ENCODE measurements around the gene ASB1. TPM values are rescaled to one million over a fixed set of nuclear protein-coding genes. Genes with fewer than 3 reads are reported as not detected.

Gene ASB1
- total RNA-seq, 1 donor, result 27.9 TPM

DNA sequence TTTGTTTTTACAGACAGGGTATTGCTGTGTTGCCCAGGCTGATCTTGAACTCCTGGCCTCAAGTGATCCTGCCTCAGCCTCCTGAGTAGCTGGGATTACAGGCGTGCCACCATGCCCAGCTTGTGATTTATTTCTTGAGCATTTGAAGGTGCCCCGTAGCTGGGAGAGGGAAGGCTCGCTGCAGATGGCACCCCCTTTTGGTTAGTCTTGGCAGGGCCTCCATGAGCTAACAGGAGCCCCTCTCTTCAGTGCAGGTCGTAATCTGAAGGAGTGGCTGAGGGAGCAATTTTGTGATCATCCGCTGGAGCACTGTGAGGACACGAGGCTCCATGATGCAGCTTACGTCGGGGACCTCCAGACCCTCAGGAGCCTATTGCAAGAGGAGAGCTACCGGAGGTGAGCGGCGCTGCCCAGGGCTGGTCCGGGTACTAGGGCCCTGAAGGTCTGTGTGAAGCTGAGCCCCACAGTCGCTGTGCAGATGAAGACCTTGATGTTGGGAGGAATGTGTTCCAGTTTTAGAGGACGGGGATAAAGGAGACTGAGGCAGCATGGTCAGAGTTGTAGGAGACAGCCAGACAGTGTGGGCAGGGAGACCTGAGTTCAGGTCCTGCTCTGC is 6.7 kb downstream of the ASB1 start:
- Histone ChIP-seq H3K27me3 (ENCODE audit: insufficient read depth, low read length) (no peaks in the 10 kb centered on the region), H3K9me3 (ENCODE audit: low read depth, low read length) (peaks cover 5% of the 10 kb centered on the region), H3K36me3 (ENCODE audit: insufficient read depth, low read length) (peaks cover 74% of the 10 kb centered on the region), H4K20me1 (ENCODE audit: insufficient read depth, low read length) (no peaks in the 10 kb centered on the region), H3K4me3 (ENCODE audit: insufficient read depth, low read length) (no peak overlapping the region), H3K27ac (ENCODE audit: low read depth, low read length) (peak overlapping the region; percentile 99), H2AFZ (ENCODE audit: low read length) (no peak overlapping the region), H3K4me1 (ENCODE audit: insufficient read depth, low read length) (peaks cover 77% of the 10 kb centered on the region), H3K4me2 (ENCODE audit: insufficient read depth, low read length) (peak overlapping the region; percentile 56), H3K79me2 (ENCODE audit: insufficient read depth, low read length) (peaks cover 89% of the 10 kb centered on the region)
- no peak for DNase-seq (ENCODE audit: insufficient read length, low spot score, missing footprints)
- TF ChIP-seq, protein P1, sequence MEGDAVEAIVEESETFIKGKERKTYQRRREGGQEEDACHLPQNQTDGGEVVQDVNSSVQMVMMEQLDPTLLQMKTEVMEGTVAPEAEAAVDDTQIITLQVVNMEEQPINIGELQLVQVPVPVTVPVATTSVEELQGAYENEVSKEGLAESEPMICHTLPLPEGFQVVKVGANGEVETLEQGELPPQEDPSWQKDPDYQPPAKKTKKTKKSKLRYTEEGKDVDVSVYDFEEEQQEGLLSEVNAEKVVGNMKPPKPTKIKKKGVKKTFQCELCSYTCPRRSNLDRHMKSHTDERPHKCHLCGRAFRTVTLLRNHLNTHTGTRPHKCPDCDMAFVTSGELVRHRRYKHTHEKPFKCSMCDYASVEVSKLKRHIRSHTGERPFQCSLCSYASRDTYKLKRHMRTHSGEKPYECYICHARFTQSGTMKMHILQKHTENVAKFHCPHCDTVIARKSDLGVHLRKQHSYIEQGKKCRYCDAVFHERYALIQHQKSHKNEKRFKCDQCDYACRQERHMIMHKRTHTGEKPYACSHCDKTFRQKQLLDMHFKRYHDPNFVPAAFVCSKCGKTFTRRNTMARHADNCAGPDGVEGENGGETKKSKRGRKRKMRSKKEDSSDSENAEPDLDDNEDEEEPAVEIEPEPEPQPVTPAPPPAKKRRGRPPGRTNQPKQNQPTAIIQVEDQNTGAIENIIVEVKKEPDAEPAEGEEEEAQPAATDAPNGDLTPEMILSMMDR (IDR thresholded peaks at IDR 0.05; ENCODE audit: extremely low read depth, low read depth, low read length), result peak; percentile 7

DNA sequence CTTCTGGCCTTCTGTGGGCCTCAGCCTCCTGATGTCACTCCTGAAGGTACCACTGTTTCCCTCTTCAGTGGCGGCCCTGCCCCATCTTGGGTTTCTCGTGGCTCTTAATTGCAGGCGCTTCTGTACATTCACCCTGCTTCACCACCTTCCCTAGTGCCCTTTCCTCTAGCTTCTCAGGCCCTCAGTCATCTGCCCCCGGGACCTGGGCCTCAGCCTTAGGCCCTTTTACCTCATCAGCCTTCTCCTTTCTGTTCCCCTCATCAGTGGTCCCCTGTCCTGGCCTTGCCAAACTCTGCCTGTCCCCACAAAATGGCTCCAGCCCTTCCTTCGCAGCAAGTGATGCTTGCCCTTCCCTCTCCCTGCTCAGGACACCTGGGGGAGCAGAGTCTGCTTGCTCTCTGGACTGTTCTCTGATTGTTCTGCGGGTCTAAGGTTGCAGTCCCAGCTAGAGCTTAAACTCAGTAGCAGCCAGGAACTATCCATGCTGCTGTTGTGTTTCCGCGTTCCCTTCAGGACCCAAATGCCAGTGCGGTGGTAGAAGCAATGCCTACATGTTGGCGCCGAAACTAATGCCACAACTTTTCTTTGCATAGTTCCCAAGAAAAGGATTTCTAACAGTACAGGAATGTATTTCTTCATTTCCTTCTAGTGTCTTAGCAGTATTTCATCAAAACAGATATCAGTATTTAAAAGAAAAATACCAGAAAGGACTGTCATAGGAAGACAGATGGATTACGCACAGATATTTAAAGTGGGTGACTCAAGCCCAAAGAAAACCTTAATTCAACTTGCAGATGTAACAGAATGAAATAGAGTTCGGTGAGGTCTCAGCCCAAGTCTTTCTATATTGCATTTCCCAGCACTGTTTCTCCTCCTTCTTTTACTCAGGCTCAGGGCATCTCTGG is 7.5 kb downstream of the ASB1 start:
- H3K4me3 ChIP-seq (ENCODE audit: insufficient read depth, low read length), result peak overlapping the region; percentile 49
- no peak overlapping the region for H2AFZ ChIP-seq (ENCODE audit: low read length)
- H3K79me2 ChIP-seq (ENCODE audit: insufficient read depth, low read length), result peaks cover 88% of the 10 kb centered on the region
- H3K27me3 ChIP-seq (ENCODE audit: insufficient read depth, low read length), result no peaks in the 10 kb centered on the region
- TF ChIP-seq, protein P1 (IDR thresholded peaks at IDR 0.05; ENCODE audit: extremely low read depth, low read depth, low read length), result no peak
- peaks cover 5% of the 10 kb centered on the region for H3K9me3 ChIP-seq (ENCODE audit: low read depth, low read length)
- no peaks in the 10 kb centered on the region for H4K20me1 ChIP-seq (ENCODE audit: insufficient read depth, low read length)
- H3K4me2 ChIP-seq (ENCODE audit: insufficient read depth, low read length), result peak overlapping the region; percentile 65
- peak overlapping the region; percentile 99 for H3K27ac ChIP-seq (ENCODE audit: low read depth, low read length)
- peak; percentile 93 for DNase-seq (ENCODE audit: insufficient read length, low spot score, missing footprints)
- peaks cover 68% of the 10 kb centered on the region for H3K36me3 ChIP-seq (ENCODE audit: insufficient read depth, low read length)
- peaks cover 77% of the 10 kb centered on the region for H3K4me1 ChIP-seq (ENCODE audit: insufficient read depth, low read length)

DNA sequence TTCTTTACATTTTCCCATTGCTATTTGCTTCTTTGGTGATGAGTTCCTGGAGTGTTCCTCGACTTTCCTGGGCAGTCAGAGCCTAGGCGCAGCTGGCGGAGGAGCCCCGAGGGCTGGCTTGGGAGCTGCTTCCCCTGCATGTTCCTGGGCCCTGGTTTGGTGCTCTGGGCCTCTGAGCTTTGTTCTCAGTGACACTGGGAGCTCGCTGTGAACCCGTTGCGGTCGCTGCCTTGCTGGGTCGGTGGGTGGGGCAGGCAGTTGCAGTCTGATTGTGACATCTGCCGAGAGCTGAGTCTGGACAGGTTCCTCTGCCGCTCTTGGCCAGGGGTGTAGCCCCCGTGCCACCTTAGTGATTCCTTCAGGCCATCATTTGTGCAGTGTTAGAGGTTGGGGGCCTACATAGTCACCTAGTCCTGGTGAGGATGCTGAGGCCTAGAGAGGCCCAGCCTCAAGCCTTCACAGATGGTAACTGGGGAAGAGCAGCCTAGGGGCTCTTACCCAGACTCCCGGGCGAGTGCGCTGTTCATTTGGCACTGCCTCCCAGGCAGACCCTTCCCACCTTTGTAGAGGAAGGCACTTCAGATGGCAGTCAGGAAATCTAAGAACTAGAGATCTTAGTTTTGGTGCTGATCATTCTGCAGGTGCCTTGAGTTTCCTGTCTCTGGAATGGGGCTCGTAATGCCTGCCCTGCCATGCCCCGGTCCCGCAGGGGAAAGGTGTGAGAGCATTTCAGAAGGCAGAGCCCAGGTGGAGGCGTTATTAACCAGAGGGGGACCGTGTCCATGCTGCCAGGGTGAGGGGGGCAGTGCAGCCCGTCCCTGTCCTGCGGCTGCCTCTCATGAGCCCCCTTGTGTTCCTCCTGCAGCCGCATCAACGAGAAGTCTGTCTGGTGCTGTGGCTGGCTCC is 8.4 kb downstream of the ASB1 start:
- H3K27ac ChIP-seq (ENCODE audit: low read depth, low read length), result peak overlapping the region; percentile 99
- no peaks in the 10 kb centered on the region for H3K27me3 ChIP-seq (ENCODE audit: insufficient read depth, low read length)
- no peaks in the 10 kb centered on the region for H4K20me1 ChIP-seq (ENCODE audit: insufficient read depth, low read length)
- peak overlapping the region; percentile 65 for H3K4me2 ChIP-seq (ENCODE audit: insufficient read depth, low read length)
- H3K4me1 ChIP-seq (ENCODE audit: insufficient read depth, low read length), result peaks cover 80% of the 10 kb centered on the region
- H3K4me3 ChIP-seq (ENCODE audit: insufficient read depth, low read length), result peak overlapping the region; percentile 49
- H3K9me3 ChIP-seq (ENCODE audit: low read depth, low read length), result peaks cover 5% of the 10 kb centered on the region
- H3K79me2 ChIP-seq (ENCODE audit: insufficient read depth, low read length), result peaks cover 82% of the 10 kb centered on the region
- H3K36me3 ChIP-seq (ENCODE audit: insufficient read depth, low read length), result peaks cover 62% of the 10 kb centered on the region
- no peak overlapping the region for H2AFZ ChIP-seq (ENCODE audit: low read length)
- TF ChIP-seq, protein P1 (IDR thresholded peaks at IDR 0.05; ENCODE audit: extremely low read depth, low read depth, low read length), result no peak
- DNase-seq (ENCODE audit: insufficient read length, low spot score, missing footprints), result peak; percentile 73
